ENCODE data around the gene PRDM16. TPM values are rescaled to one million over a fixed set of nuclear protein-coding genes. Genes with fewer than 3 reads are reported as not detected.

The PRDM16 gene
- total and polyA plus RNA-seq, 2 of the 4 experiments (the other 2 are of a cell fraction), result 0.02 TPM; not detected in 1

- no peaks in the 10 kb centered on the region for H3K4me1 ChIP-seq (ENCODE audit: control insufficient read depth, insufficient read depth, low read length)
- H2BK120ac ChIP-seq (ENCODE audit: low read depth, low read length), result no peak overlapping the region
- no peak overlapping the region for H3K14ac ChIP-seq (replicated peaks; ENCODE audit: low read depth, low read length)
- no peaks in the 10 kb centered on the region; the same call in 1 of the 2 replicates for H3K27me3 ChIP-seq (ENCODE audit: control insufficient read depth, insufficient read depth, low read length)
- no peak overlapping the region for H3K23ac ChIP-seq (ENCODE audit: low read depth, low read length)
- 42% methylated on average over 6 of the region's 39 CpGs; no CpG with 5 or more reads in 1 of the 2 experiments for WGBS, 2 experiments (ENCODE audit: extremely low coverage in 2 of 2, insufficient read length in 1 of 2)
- H4K5ac ChIP-seq (ENCODE audit: low read depth, low read length), result no peak overlapping the region
- no peaks in the 10 kb centered on the region for H3K36me3 ChIP-seq (ENCODE audit: control insufficient read depth, insufficient read depth, low read length)
- no peak overlapping the region for H2AFZ ChIP-seq (replicated peaks; ENCODE audit: low read length, poor library complexity)
- no peak overlapping the region for H2BK5ac ChIP-seq (ENCODE audit: low read depth, low read length, poor library complexity, severe bottlenecking)
- DNase-seq, result no peak
- dilution Hi-C loops (cut with HindIII; ENCODE audit: low sequenced_read_pairs, unreplicated experiment), result no loop called here
- peaks cover 7% of the 10 kb centered on the region; the same call in 1 of the 2 replicates for H3K9me3 ChIP-seq (ENCODE audit: control insufficient read depth, insufficient read depth, low read length)
- H2BK15ac ChIP-seq (ENCODE audit: low read depth, low read length), result no peak overlapping the region
- H4K91ac ChIP-seq (ENCODE audit: insufficient read depth, low read depth, low read length), result no peak overlapping the region
- no peak overlapping the region for H3K4ac ChIP-seq (ENCODE audit: low read depth, low read length)
- no peak overlapping the region for H2AK9ac ChIP-seq (replicated peaks; ENCODE audit: low read depth, low read length, poor library complexity)
- POLR2A ChIA-PET (ENCODE audit: unreplicated experiment), result no interaction called here
- H2BK20ac ChIP-seq (ENCODE audit: low read depth, low read length), result no peak overlapping the region
- H3K4me2 ChIP-seq (ENCODE audit: low read depth, low read length), result no peak overlapping the region
- in situ Hi-C loops (cut with MboI; ENCODE audit: low sequenced_read_pairs), result no loop called here
- BruUV-seq (replicated peaks), result no TSS peak
- H3K4me3 ChIP-seq (ENCODE audit: insufficient read depth, low read depth, low read length), result no peak overlapping the region
- no peak for ATAC-seq (ENCODE audit: low read depth)
- H3K27ac ChIP-seq (ENCODE audit: insufficient read depth, low read length), result no peak overlapping the region
- no peaks in the 10 kb centered on the region for H3K79me1 ChIP-seq (ENCODE audit: low read depth in 1 of 2, low read length in 2 of 2)
- H3K18ac ChIP-seq (ENCODE audit: low read depth, low read length), result no peak overlapping the region
- CTCF ChIA-PET, result no interaction called here
- no peak overlapping the region for H4K8ac ChIP-seq (ENCODE audit: low read depth in 2 of 2, low read length in 2 of 2)
- no peaks in the 10 kb centered on the region for H4K20me1 ChIP-seq (ENCODE audit: insufficient read depth, low read length)
- H2AK5ac ChIP-seq (ENCODE audit: low read depth, low read length), result no peak overlapping the region
- no peak overlapping the region for H3K56ac ChIP-seq (ENCODE audit: extremely low read depth, insufficient read depth, low read length)
- intact Hi-C loops (cut with micrococcal nuclease), result no loop called here
- H3K9ac ChIP-seq (ENCODE audit: low read depth, low read length), result no peak overlapping the region
- no peaks in the 10 kb centered on the region for H3K9me1 ChIP-seq (ENCODE audit: insufficient read depth, low read length)
- TF ChIP-seq MAFK (IDR thresholded peaks at IDR 0.05; ENCODE audit: low read depth, low read length) (no peak), RCOR1 (IDR thresholded peaks at IDR 0.05; ENCODE audit: insufficient replicate concordance, low read length) (no peak), USF2 (IDR thresholded peaks at IDR 0.05; ENCODE audit: low read depth, low read length) (no peak), CEBPB (IDR thresholded peaks at IDR 0.05; ENCODE audit: low read depth, low read length) (no peak), BHLHE40 (IDR thresholded peaks at IDR 0.05; ENCODE audit: low read depth, low read length) (no peak), RFX5 (IDR thresholded peaks at IDR 0.05; ENCODE audit: low read depth, low read length) (no peak), CHD1 (IDR thresholded peaks at IDR 0.05; ENCODE audit: low read depth, low read length) (no peak), ELK1 (IDR thresholded peaks at IDR 0.05; ENCODE audit: borderline replicate concordance, low read depth, low read length) (no peak), NFE2L2 (IDR thresholded peaks at IDR 0.05; ENCODE audit: low read depth, low read length) (no peak), SMC3 (IDR thresholded peaks at IDR 0.05; ENCODE audit: low read depth, low read length) (no peak), CTCF (conservative IDR thresholded peaks at IDR 0.05; ENCODE audit: low read depth, low read length) (no peak), FOS (IDR thresholded peaks at IDR 0.05; ENCODE audit: low read depth, low read length) (no peak), MAZ (IDR thresholded peaks at IDR 0.05; ENCODE audit: borderline replicate concordance, low read depth, low read length) (no peak), RAD21 (IDR thresholded peaks at IDR 0.05; ENCODE audit: low read length) (no peak), POLR2A (IDR thresholded peaks at IDR 0.05; ENCODE audit: low read depth, low read length) (no peak)
Observed at GRCh38 chr1:3415260-3416090, 346.5 kb downstream of the PRDM16 start.
